Mesothelial cell of epicardium (in vitro differentiated cells): ENCODE data around the gene ABCF3. TPM values are rescaled to one million over a fixed set of nuclear protein-coding genes. Genes with fewer than 3 reads are reported as not detected.

Experiments
- DNase-seq, 2 experiments: peaks; one replicate each; pipeline ENCODE4 v3.0.0; 2021; ENCODE audit warnings: low spot score in 2 of 2; ENCODE audit not compliant: unreplicated experiment in 2 of 2
- H3K27ac Mint-ChIP-seq: 2 replicates; pipeline ENCODE4 v1.8.0; 2021; ENCODE audit warnings: mixed read lengths
- H3K27me3 Mint-ChIP-seq: 2 replicates; pipeline ENCODE4 v1.8.0; 2021; ENCODE audit warnings: low read depth, mixed read lengths
- H3K36me3 Mint-ChIP-seq: 2 replicates; pipeline ENCODE4 v1.8.0; 2021; ENCODE audit warnings: mixed read lengths
- H3K4me1 Mint-ChIP-seq: 2 replicates; pipeline ENCODE4 v1.8.0; 2021; ENCODE audit warnings: mixed read lengths
- H3K4me3 Mint-ChIP-seq: 2 replicates; pipeline ENCODE4 v1.8.0; 2021; ENCODE audit warnings: mild to moderate bottlenecking, moderate library complexity, mixed read lengths
- H3K9me3 Mint-ChIP-seq: 2 replicates; pipeline ENCODE4 v1.8.0; 2021; ENCODE audit warnings: mixed read lengths
- CTCF ChIP-seq: fragments of 200-600 bp; sonication (generic); IDR thresholded peaks from one replicate; pipeline ENCODE4 v1.5.0; 2021; ENCODE audit warnings: antibody characterized with exemption; ENCODE audit not compliant: unreplicated experiment
- total RNA-seq: library from RNA; stranded (reverse); gene quantifications from 3 replicates; pipeline ENCODE4 v1.2.1, GENCODE V29; 2021

Gene ABCF3
- total RNA-seq, 1 donor from 2014 or later, result 67.9 TPM

- Mint-ChIP-seq H3K27me3 (no peaks in the 10 kb centered on the region), H3K4me3 (no peak overlapping the region), H3K36me3 (peaks cover 13% of the 10 kb centered on the region), H3K27ac (no peak overlapping the region), H3K9me3 (no peaks in the 10 kb centered on the region), H3K4me1 (peaks cover 31% of the 10 kb centered on the region)
- DNase-seq, result no peak
- TF ChIP-seq CTCF, result no peak
These were observed 21.2 kb upstream of the ABCF3 start for GRCh38 chr3:184164648-184165330.

- peaks cover 25% of the 10 kb centered on the region for H3K4me1 Mint-ChIP-seq
- no peaks in the 10 kb centered on the region for H3K27me3 Mint-ChIP-seq
- no peak for TF ChIP-seq CTCF
- no peak overlapping the region for H3K4me3 Mint-ChIP-seq
- no peak overlapping the region for H3K27ac Mint-ChIP-seq
- H3K9me3 Mint-ChIP-seq, result no peaks in the 10 kb centered on the region
- H3K36me3 Mint-ChIP-seq, result peaks cover 13% of the 10 kb centered on the region
- no peak for DNase-seq
These were observed 20.5 kb upstream of the ABCF3 start for GRCh38 chr3:184165543-184165942.

GRCh38 chr3:184166671-184167070, 19.3 kb upstream of the ABCF3 start:
- H3K4me1 Mint-ChIP-seq, result peaks cover 15% of the 10 kb centered on the region
- DNase-seq, result no peak
- H3K27me3 Mint-ChIP-seq, result no peaks in the 10 kb centered on the region
- H3K9me3 Mint-ChIP-seq, result no peaks in the 10 kb centered on the region
- peaks cover 21% of the 10 kb centered on the region for H3K36me3 Mint-ChIP-seq
- H3K4me3 Mint-ChIP-seq, result no peak overlapping the region
- H3K27ac Mint-ChIP-seq, result no peak overlapping the region
- TF ChIP-seq CTCF, result no peak

- H3K9me3 Mint-ChIP-seq, result no peaks in the 10 kb centered on the region
- H3K36me3 Mint-ChIP-seq, result peaks cover 25% of the 10 kb centered on the region
- H3K27ac Mint-ChIP-seq, result peak overlapping the region; percentile 97
- no peak for TF ChIP-seq CTCF
- no peak for DNase-seq
- H3K27me3 Mint-ChIP-seq, result no peaks in the 10 kb centered on the region
- no peak overlapping the region for H3K4me3 Mint-ChIP-seq
- H3K4me1 Mint-ChIP-seq, result peaks cover 13% of the 10 kb centered on the region
These were observed 18.2 kb upstream of the ABCF3 start for GRCh38 chr3:184167786-184168185.

GRCh38 chr3:184168363-184169120, 17.5 kb upstream of the ABCF3 start:
- H3K27ac Mint-ChIP-seq, result peak overlapping the region; percentile 97
- no peaks in the 10 kb centered on the region for H3K9me3 Mint-ChIP-seq
- no peaks in the 10 kb centered on the region for H3K27me3 Mint-ChIP-seq
- peaks cover 13% of the 10 kb centered on the region for H3K4me1 Mint-ChIP-seq
- H3K36me3 Mint-ChIP-seq, result peaks cover 30% of the 10 kb centered on the region
- no peak overlapping the region for H3K4me3 Mint-ChIP-seq
- TF ChIP-seq CTCF, result no peak
- DNase-seq, result peak in 1 of 2 experiments; percentile 64
